ENCODE measurements around the gene NCAPD2.

DNA sequence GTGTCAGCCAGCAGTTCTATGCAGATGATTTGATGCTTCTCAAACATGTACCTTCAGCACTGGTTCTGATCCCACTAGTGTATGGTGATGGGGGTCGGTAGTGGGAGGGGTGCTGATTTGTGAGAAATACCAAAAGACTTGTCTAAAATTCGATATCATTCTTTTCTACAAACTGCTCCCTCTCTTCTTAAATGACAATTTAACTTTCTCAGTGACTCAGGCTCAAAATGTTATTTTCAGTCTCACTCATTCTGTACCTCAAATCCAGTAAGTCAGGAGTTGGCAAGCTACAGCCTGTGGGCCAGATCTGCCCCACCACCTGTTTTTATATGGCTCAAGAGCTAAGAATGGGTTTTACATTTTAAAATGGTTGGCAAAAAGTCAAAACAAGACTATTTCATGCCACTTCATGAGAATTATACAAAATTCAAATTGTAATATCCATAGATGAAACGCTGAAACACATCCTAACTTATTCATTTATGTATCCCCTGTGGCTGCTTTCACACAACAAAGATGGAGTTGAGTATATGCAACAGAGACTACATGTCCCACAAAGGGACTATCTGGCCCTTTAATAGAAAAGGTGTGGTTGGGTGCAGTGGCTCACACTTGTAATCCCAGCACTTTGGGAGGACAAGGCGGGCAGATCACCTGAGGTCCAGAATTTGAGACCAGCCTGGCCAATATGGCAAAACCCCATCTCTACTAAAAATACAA is 80.8 kb downstream of the NCAPD2 start:
- TF ChIP-seq, protein P1, sequence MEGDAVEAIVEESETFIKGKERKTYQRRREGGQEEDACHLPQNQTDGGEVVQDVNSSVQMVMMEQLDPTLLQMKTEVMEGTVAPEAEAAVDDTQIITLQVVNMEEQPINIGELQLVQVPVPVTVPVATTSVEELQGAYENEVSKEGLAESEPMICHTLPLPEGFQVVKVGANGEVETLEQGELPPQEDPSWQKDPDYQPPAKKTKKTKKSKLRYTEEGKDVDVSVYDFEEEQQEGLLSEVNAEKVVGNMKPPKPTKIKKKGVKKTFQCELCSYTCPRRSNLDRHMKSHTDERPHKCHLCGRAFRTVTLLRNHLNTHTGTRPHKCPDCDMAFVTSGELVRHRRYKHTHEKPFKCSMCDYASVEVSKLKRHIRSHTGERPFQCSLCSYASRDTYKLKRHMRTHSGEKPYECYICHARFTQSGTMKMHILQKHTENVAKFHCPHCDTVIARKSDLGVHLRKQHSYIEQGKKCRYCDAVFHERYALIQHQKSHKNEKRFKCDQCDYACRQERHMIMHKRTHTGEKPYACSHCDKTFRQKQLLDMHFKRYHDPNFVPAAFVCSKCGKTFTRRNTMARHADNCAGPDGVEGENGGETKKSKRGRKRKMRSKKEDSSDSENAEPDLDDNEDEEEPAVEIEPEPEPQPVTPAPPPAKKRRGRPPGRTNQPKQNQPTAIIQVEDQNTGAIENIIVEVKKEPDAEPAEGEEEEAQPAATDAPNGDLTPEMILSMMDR (IDR thresholded peaks at IDR 0.05): no peak
- no peak for TF ChIP-seq POLR2AphosphoS5 (IDR thresholded peaks at IDR 0.05)
